Measurements from ENCODE around the gene PPP1R16B.

The PPP1R16B gene

DNA sequence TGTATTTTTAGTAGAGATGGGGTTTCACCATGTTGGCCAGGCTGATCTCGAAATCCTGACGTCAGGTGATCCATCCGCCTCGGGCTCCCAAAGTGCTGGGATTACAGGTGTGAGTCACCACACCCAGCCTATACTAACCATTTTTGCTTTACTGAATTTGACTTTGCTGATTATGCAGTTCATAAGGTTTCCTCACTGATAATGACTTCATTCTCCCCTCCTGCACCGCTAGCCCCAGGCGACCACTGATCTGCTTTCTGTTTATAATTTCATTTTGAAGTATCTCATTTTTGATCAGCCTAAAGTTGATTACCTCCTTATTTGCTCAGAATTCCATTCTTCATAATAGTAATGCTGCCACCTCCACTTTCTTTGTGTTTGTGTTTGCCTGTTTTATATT lies 72.0 kb downstream of the PPP1R16B start:
- Histone ChIP-seq H3K18ac (ENCODE audit: low read length) (no peak overlapping the region), H3K9ac (ENCODE audit: low read length) (no peak overlapping the region), H3K27ac (ENCODE audit: low read depth, low read length) (no peak overlapping the region), H3K14ac (ENCODE audit: low read length) (no peak overlapping the region), H3K79me2 (ENCODE audit: control insufficient read depth, insufficient read depth, low read length, poor library complexity) (no peaks in the 10 kb centered on the region), H4K12ac (ENCODE audit: low read depth, low read length) (no peak overlapping the region), H3K23ac (ENCODE audit: low read length) (no peak overlapping the region), H4K8ac (ENCODE audit: low read depth, low read length) (no peak overlapping the region), H3K4ac (ENCODE audit: low read depth, low read length) (no peak overlapping the region), H4K91ac (ENCODE audit: low read depth, low read length) (no peak overlapping the region), H2BK5ac (ENCODE audit: low read depth, low read length, poor library complexity) (no peak overlapping the region), H3K4me3 (ENCODE audit: low read depth, low read length) (no peak overlapping the region), H3K27me3 (ENCODE audit: insufficient read depth, low read length) (no peaks in the 10 kb centered on the region), H3K4me1 (ENCODE audit: control insufficient read depth in 1 of 2, insufficient read depth in 2 of 2, low read length in 2 of 2) (no peaks in the 10 kb centered on the region), H2BK120ac (ENCODE audit: insufficient read depth, low read length, poor library complexity) (no peak overlapping the region), H3K36me3 (ENCODE audit: control insufficient read depth in 1 of 2, insufficient read depth in 2 of 2, low read length in 2 of 2) (no peaks in the 10 kb centered on the region), H2AK5ac (ENCODE audit: low read length) (no peak overlapping the region), H3K4me2 (ENCODE audit: low read length) (no peak overlapping the region), H2AFZ (ENCODE audit: insufficient read depth, low read length, poor library complexity) (no peak overlapping the region), H3K9me3 (ENCODE audit: insufficient read depth, low read depth, low read length) (no peaks in the 10 kb centered on the region), H2BK12ac (ENCODE audit: low read length) (no peak overlapping the region), H3K79me1 (ENCODE audit: low read length) (no peaks in the 10 kb centered on the region)
- peak in 1 of 2 donors; percentile 13 for DNase-seq
- WGBS (ENCODE audit: extremely low coverage, insufficient coverage, insufficient read length): no CpG with 5 or more reads among the region's 6 CpGs

- H3K4me2 ChIP-seq (ENCODE audit: low read length): no peak overlapping the region
- no peak overlapping the region for H2BK12ac ChIP-seq (ENCODE audit: low read length)
- no peak overlapping the region for H3K4me3 ChIP-seq (ENCODE audit: low read depth, low read length)
- H2BK5ac ChIP-seq (ENCODE audit: low read depth, low read length, poor library complexity): no peak overlapping the region
- no peak overlapping the region for H2AK5ac ChIP-seq (ENCODE audit: low read length)
- H3K27me3 ChIP-seq (ENCODE audit: insufficient read depth, low read length): no peaks in the 10 kb centered on the region
- WGBS (ENCODE audit: extremely low coverage, insufficient coverage, insufficient read length): no CpG with 5 or more reads among the region's 9 CpGs
- H3K27ac ChIP-seq (ENCODE audit: low read depth, low read length): no peak overlapping the region
- no peak overlapping the region for H3K9ac ChIP-seq (ENCODE audit: low read length)
- DNase-seq: peak; percentile 21 to 47
- H4K91ac ChIP-seq (ENCODE audit: low read depth, low read length): no peak overlapping the region
- H3K9me3 ChIP-seq (ENCODE audit: insufficient read depth, low read depth, low read length): no peaks in the 10 kb centered on the region
- no peak overlapping the region for H4K12ac ChIP-seq (ENCODE audit: low read depth, low read length)
- H3K14ac ChIP-seq (ENCODE audit: low read length): no peak overlapping the region
- no peak overlapping the region for H2BK120ac ChIP-seq (ENCODE audit: insufficient read depth, low read length, poor library complexity)
- no peaks in the 10 kb centered on the region for H3K79me2 ChIP-seq (ENCODE audit: control insufficient read depth, insufficient read depth, low read length, poor library complexity)
- H3K79me1 ChIP-seq (ENCODE audit: low read length): no peaks in the 10 kb centered on the region
- H3K4ac ChIP-seq (ENCODE audit: low read depth, low read length): no peak overlapping the region
- H3K18ac ChIP-seq (ENCODE audit: low read length): no peak overlapping the region
- no peak overlapping the region for H4K8ac ChIP-seq (ENCODE audit: low read depth, low read length)
- H3K36me3 ChIP-seq (ENCODE audit: control insufficient read depth in 1 of 2, insufficient read depth in 2 of 2, low read length in 2 of 2): no peaks in the 10 kb centered on the region
- H3K23ac ChIP-seq (ENCODE audit: low read length): no peak overlapping the region
- no peaks in the 10 kb centered on the region for H3K4me1 ChIP-seq (ENCODE audit: control insufficient read depth in 1 of 2, insufficient read depth in 2 of 2, low read length in 2 of 2)
- H2AFZ ChIP-seq (ENCODE audit: insufficient read depth, low read length, poor library complexity): no peak overlapping the region
Measured at GRCh38 chr20:38878866-38879265, 73.4 kb downstream of the PPP1R16B start.

DNA sequence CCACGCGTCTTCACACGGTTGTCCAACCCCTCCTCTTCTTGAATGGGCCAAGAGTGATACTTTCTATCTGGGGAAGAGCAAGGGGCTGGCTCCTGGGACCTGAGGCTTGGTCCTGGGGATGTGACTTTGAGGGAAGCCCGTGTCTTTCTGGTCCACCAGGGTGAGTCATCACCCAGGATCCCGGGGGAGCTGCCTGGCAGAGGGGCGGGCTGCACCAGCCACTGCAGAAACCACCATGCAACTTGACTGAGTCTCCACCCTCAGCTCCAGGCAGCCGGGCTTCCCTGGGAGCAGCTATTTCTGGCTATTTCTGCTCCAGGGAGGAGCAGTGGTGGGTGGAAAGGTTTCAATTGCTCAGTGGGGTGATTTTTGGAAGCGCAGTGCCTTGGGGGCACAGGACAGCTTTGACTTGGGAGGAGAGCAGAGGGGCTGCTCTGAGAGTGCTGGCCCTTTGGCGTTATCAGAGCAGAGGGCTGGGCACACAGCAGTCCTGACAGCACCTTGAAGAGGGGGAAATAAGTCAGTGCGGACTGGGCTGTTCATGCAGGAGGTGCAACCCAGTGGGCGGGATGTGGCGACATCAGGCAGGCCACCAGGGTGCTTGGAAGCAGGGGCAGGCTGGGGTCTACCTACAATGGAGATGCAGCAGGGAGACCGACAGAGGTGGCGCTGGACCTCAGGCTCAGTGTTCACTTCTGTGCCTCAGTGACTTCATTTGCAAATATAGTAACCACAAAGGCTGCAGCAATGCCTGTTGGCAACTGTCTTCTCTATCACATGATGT lies 75.6 kb downstream of the PPP1R16B start:
- Histone ChIP-seq H3K4me2 (ENCODE audit: low read length) (no peak overlapping the region), H3K14ac (ENCODE audit: low read length) (no peak overlapping the region), H3K79me2 (ENCODE audit: control insufficient read depth, insufficient read depth, low read length, poor library complexity) (no peaks in the 10 kb centered on the region), H2AFZ (ENCODE audit: insufficient read depth, low read length, poor library complexity) (no peak overlapping the region), H2BK120ac (ENCODE audit: insufficient read depth, low read length, poor library complexity) (no peak overlapping the region), H3K9ac (ENCODE audit: low read length) (no peak overlapping the region), H4K12ac (ENCODE audit: low read depth, low read length) (no peak overlapping the region), H2BK5ac (ENCODE audit: low read depth, low read length, poor library complexity) (no peak overlapping the region), H3K27ac (ENCODE audit: low read depth, low read length) (no peak overlapping the region), H3K4ac (ENCODE audit: low read depth, low read length) (no peak overlapping the region), H3K79me1 (ENCODE audit: low read length) (no peaks in the 10 kb centered on the region), H4K8ac (ENCODE audit: low read depth, low read length) (no peak overlapping the region), H3K18ac (ENCODE audit: low read length) (no peak overlapping the region), H4K91ac (ENCODE audit: low read depth, low read length) (no peak overlapping the region), H3K9me3 (ENCODE audit: insufficient read depth, low read depth, low read length) (no peaks in the 10 kb centered on the region), H3K36me3 (ENCODE audit: control insufficient read depth in 1 of 2, insufficient read depth in 2 of 2, low read length in 2 of 2) (no peaks in the 10 kb centered on the region), H3K23ac (ENCODE audit: low read length) (no peak overlapping the region), H3K4me3 (ENCODE audit: low read depth, low read length) (no peak overlapping the region), H3K4me1 (ENCODE audit: control insufficient read depth in 1 of 2, insufficient read depth in 2 of 2, low read length in 2 of 2) (no peaks in the 10 kb centered on the region), H2AK5ac (ENCODE audit: low read length) (no peak overlapping the region), H2BK12ac (ENCODE audit: low read length) (no peak overlapping the region), H3K27me3 (ENCODE audit: insufficient read depth, low read length) (no peaks in the 10 kb centered on the region)
- no peak for DNase-seq
- no CpG with 5 or more reads among the region's 14 CpGs for whole genome bisulfite sequencing (ENCODE audit: extremely low coverage, insufficient coverage, insufficient read length)

GRCh38 chr20:38881806-38882440 lies 76.4 kb downstream of the PPP1R16B start:
- no peak overlapping the region for H3K14ac ChIP-seq (ENCODE audit: low read length)
- no peak overlapping the region for H3K18ac ChIP-seq (ENCODE audit: low read length)
- H3K36me3 ChIP-seq (ENCODE audit: control insufficient read depth in 1 of 2, insufficient read depth in 2 of 2, low read length in 2 of 2): no peaks in the 10 kb centered on the region
- no peak overlapping the region for H4K91ac ChIP-seq (ENCODE audit: low read depth, low read length)
- no peak overlapping the region for H3K23ac ChIP-seq (ENCODE audit: low read length)
- H3K27ac ChIP-seq (ENCODE audit: low read depth, low read length): no peak overlapping the region
- H3K9ac ChIP-seq (ENCODE audit: low read length): no peak overlapping the region
- no peaks in the 10 kb centered on the region for H3K27me3 ChIP-seq (ENCODE audit: insufficient read depth, low read length)
- no peak overlapping the region for H2BK120ac ChIP-seq (ENCODE audit: insufficient read depth, low read length, poor library complexity)
- H3K4ac ChIP-seq (ENCODE audit: low read depth, low read length): no peak overlapping the region
- H2BK12ac ChIP-seq (ENCODE audit: low read length): no peak overlapping the region
- no peak overlapping the region for H2AFZ ChIP-seq (ENCODE audit: insufficient read depth, low read length, poor library complexity)
- no peaks in the 10 kb centered on the region for H3K79me1 ChIP-seq (ENCODE audit: low read length)
- no peak overlapping the region for H4K8ac ChIP-seq (ENCODE audit: low read depth, low read length)
- H2BK5ac ChIP-seq (ENCODE audit: low read depth, low read length, poor library complexity): no peak overlapping the region
- H2AK5ac ChIP-seq (ENCODE audit: low read length): no peak overlapping the region
- H3K79me2 ChIP-seq (ENCODE audit: control insufficient read depth, insufficient read depth, low read length, poor library complexity): no peaks in the 10 kb centered on the region
- no peak overlapping the region for H4K12ac ChIP-seq (ENCODE audit: low read depth, low read length)
- H3K9me3 ChIP-seq (ENCODE audit: insufficient read depth, low read depth, low read length): no peaks in the 10 kb centered on the region
- no peaks in the 10 kb centered on the region for H3K4me1 ChIP-seq (ENCODE audit: control insufficient read depth in 1 of 2, insufficient read depth in 2 of 2, low read length in 2 of 2)
- no peak overlapping the region for H3K4me2 ChIP-seq (ENCODE audit: low read length)
- H3K4me3 ChIP-seq (ENCODE audit: low read depth, low read length): no peak overlapping the region
- no peak for DNase-seq
- WGBS (ENCODE audit: extremely low coverage, insufficient coverage, insufficient read length): no CpG with 5 or more reads among the region's 4 CpGs

Measured in trophoblast cell (in vitro differentiated cells and primary cell).